Measurements from ENCODE around the gene RHBDL3. TPM values are rescaled to one million over a fixed set of nuclear protein-coding genes. Genes with fewer than 3 reads are reported as not detected.
A peak's percentile ranks its signal among the peaks of the same experiment; 100 is the strongest.

Gene RHBDL3
- total RNA-seq, 1 donor from 2014 or later = 124 TPM

GRCh38 chr17:32288615-32289014 is 23.0 kb downstream of the RHBDL3 start:
- H3K27ac Mint-ChIP-seq (ENCODE audit: unreplicated experiment) = no peak overlapping the region
- peaks cover 6% of the 10 kb centered on the region for H3K27me3 Mint-ChIP-seq (ENCODE audit: unreplicated experiment)
- DNase-seq = no peak
- peaks cover 26% of the 10 kb centered on the region for H3K4me1 Mint-ChIP-seq (ENCODE audit: low read depth, unreplicated experiment)
- TF ChIP-seq CTCF (IDR thresholded peaks at IDR 0.05; ENCODE audit: partially characterized antibody, unreplicated experiment) = no peak
- H3K36me3 Mint-ChIP-seq (ENCODE audit: unreplicated experiment) = peaks cover 4% of the 10 kb centered on the region
- H3K4me3 Mint-ChIP-seq (ENCODE audit: unreplicated experiment) = no peak overlapping the region
- H3K9me3 Mint-ChIP-seq (ENCODE audit: unreplicated experiment) = peaks cover 11% of the 10 kb centered on the region

GRCh38 chr17:32289471-32290070 is 23.9 kb downstream of the RHBDL3 start:
- Mint-ChIP-seq H3K27me3 (ENCODE audit: unreplicated experiment) (peaks cover 6% of the 10 kb centered on the region), H3K36me3 (ENCODE audit: unreplicated experiment) (peaks cover 4% of the 10 kb centered on the region), H3K27ac (ENCODE audit: unreplicated experiment) (peak overlapping the region; percentile 2), H3K4me1 (ENCODE audit: low read depth, unreplicated experiment) (peaks cover 18% of the 10 kb centered on the region), H3K9me3 (ENCODE audit: unreplicated experiment) (peaks cover 11% of the 10 kb centered on the region), H3K4me3 (ENCODE audit: unreplicated experiment) (no peak overlapping the region)
- DNase-seq = no peak
- no peak for TF ChIP-seq CTCF (IDR thresholded peaks at IDR 0.05; ENCODE audit: partially characterized antibody, unreplicated experiment)

GRCh38 chr17:32292094-32292493 is 26.5 kb downstream of the RHBDL3 start:
- peaks cover 6% of the 10 kb centered on the region for H3K27me3 Mint-ChIP-seq (ENCODE audit: unreplicated experiment)
- H3K4me3 Mint-ChIP-seq (ENCODE audit: unreplicated experiment) = no peak overlapping the region
- no peak overlapping the region for H3K27ac Mint-ChIP-seq (ENCODE audit: unreplicated experiment)
- TF ChIP-seq CTCF (IDR thresholded peaks at IDR 0.05; ENCODE audit: partially characterized antibody, unreplicated experiment) = no peak
- peaks cover 4% of the 10 kb centered on the region for H3K36me3 Mint-ChIP-seq (ENCODE audit: unreplicated experiment)
- peaks cover 4% of the 10 kb centered on the region for H3K9me3 Mint-ChIP-seq (ENCODE audit: unreplicated experiment)
- H3K4me1 Mint-ChIP-seq (ENCODE audit: low read depth, unreplicated experiment) = peaks cover 18% of the 10 kb centered on the region
- DNase-seq = no peak

GRCh38 chr17:32297424-32297823 is 31.8 kb downstream of the RHBDL3 start:
- H3K4me1 Mint-ChIP-seq (ENCODE audit: low read depth, unreplicated experiment) = peaks cover 18% of the 10 kb centered on the region
- peak overlapping the region; percentile 55 for H3K27ac Mint-ChIP-seq (ENCODE audit: unreplicated experiment)
- TF ChIP-seq CTCF (IDR thresholded peaks at IDR 0.05; ENCODE audit: partially characterized antibody, unreplicated experiment) = no peak
- no peak overlapping the region for H3K4me3 Mint-ChIP-seq (ENCODE audit: unreplicated experiment)
- H3K9me3 Mint-ChIP-seq (ENCODE audit: unreplicated experiment) = peaks cover 2% of the 10 kb centered on the region
- DNase-seq = no peak
- no peaks in the 10 kb centered on the region for H3K36me3 Mint-ChIP-seq (ENCODE audit: unreplicated experiment)
- H3K27me3 Mint-ChIP-seq (ENCODE audit: unreplicated experiment) = peaks cover 4% of the 10 kb centered on the region

GRCh38 chr17:32297860-32298259 is 32.2 kb downstream of the RHBDL3 start:
- Mint-ChIP-seq H3K9me3 (ENCODE audit: unreplicated experiment) (peaks cover 2% of the 10 kb centered on the region), H3K27ac (ENCODE audit: unreplicated experiment) (peak overlapping the region; percentile 3), H3K4me3 (ENCODE audit: unreplicated experiment) (no peak overlapping the region), H3K36me3 (ENCODE audit: unreplicated experiment) (no peaks in the 10 kb centered on the region), H3K4me1 (ENCODE audit: low read depth, unreplicated experiment) (peaks cover 18% of the 10 kb centered on the region), H3K27me3 (ENCODE audit: unreplicated experiment) (peaks cover 4% of the 10 kb centered on the region)
- no peak for TF ChIP-seq CTCF (IDR thresholded peaks at IDR 0.05; ENCODE audit: partially characterized antibody, unreplicated experiment)
- DNase-seq = no peak

All from glutamatergic neuron (in vitro differentiated cells).